Astrocyte of the cerebellum (primary cell): ENCODE data around the gene OXNAD1.

Source experiments
- DNase-seq: peaks from one replicate; pipeline ENCODE4 v3.0.0-alpha.2; 2011; ENCODE audit warnings: low read depth
- H3K4me3 ChIP-seq: 2 replicates; pipeline ENCODE4 v1.5.1; 2011; ENCODE audit warnings: mild to moderate bottlenecking, low read depth, low read length, moderate library complexity
- in situ Hi-C: cut with HindIII; loops from 2 replicates; pipeline ENCODE4 v1.10.0; 2017; ENCODE audit warnings: low sequenced_read_pairs
- TF ChIP-seq, protein P1 (sequence below): IDR thresholded peaks from 2 replicates; pipeline ENCODE4 v1.5.1; 2012; ENCODE audit warnings: low read length, low read depth, moderate library complexity, mild to moderate bottlenecking; ENCODE audit errors: missing control alignments

Gene OXNAD1

DNA sequence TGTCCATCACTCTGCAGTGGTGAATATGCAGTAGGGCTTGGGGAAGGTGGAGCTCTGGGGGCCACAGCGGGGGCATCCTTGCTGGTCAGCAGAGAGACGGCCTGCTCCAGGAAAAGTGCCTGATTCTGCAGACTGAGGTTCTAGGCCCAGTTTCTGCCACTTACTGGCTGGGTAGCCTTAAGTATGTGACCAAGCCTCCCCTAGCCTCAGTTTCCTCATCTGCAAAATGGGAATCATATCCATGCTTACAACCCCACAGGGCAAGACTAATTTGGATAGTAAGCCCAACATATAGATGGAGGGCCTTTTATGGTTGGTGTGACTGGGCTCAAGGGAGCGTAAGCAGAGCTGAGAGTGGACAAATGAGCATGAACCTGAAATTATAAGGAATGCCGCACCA is 60.8 kb downstream of the OXNAD1 start:
- in situ Hi-C loops = loop anchor here (5.0 kb wide), 1 partner anchor 116 kb away; no protein-coding TSS in a partner anchor
- TF ChIP-seq, protein P1, sequence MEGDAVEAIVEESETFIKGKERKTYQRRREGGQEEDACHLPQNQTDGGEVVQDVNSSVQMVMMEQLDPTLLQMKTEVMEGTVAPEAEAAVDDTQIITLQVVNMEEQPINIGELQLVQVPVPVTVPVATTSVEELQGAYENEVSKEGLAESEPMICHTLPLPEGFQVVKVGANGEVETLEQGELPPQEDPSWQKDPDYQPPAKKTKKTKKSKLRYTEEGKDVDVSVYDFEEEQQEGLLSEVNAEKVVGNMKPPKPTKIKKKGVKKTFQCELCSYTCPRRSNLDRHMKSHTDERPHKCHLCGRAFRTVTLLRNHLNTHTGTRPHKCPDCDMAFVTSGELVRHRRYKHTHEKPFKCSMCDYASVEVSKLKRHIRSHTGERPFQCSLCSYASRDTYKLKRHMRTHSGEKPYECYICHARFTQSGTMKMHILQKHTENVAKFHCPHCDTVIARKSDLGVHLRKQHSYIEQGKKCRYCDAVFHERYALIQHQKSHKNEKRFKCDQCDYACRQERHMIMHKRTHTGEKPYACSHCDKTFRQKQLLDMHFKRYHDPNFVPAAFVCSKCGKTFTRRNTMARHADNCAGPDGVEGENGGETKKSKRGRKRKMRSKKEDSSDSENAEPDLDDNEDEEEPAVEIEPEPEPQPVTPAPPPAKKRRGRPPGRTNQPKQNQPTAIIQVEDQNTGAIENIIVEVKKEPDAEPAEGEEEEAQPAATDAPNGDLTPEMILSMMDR = no peak
- H3K4me3 ChIP-seq = no peak overlapping the region
- no peak for DNase-seq

DNA sequence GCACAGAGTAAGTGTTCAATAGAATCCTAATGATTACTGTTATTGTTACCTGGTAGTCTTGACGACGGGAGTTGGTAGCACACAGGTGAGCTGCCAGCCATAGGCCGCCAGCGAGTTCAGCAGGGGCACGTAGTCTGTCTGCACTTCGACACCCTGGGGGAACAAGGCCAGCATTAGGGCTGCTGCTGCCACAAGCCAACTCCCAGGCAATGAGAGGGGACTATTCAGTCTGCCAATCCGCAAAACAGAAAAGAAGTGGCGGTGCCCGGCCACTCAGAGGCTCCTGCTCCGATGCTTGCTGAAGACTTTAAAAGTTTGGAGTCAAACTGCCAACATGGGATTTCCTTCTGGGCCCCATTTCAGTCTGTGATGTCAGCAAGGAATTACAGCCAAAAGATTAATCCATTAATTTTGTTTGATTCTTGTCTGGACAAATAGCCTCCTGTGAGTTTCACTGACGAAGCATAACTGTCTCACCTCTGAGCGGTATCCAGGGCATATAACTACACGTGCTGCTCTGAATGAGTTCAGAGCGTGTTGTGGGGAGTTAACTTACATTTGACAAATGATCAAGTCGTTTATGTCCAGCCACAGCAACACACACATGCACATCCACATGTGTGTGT is 61.8 kb downstream of the OXNAD1 start:
- TF ChIP-seq, protein P1 = no peak
- no peak for DNase-seq
- in situ Hi-C loops = loop anchor here (5.0 kb wide), 1 partner anchor 115 kb away; no protein-coding TSS in a partner anchor
- no peak overlapping the region for H3K4me3 ChIP-seq

DNA sequence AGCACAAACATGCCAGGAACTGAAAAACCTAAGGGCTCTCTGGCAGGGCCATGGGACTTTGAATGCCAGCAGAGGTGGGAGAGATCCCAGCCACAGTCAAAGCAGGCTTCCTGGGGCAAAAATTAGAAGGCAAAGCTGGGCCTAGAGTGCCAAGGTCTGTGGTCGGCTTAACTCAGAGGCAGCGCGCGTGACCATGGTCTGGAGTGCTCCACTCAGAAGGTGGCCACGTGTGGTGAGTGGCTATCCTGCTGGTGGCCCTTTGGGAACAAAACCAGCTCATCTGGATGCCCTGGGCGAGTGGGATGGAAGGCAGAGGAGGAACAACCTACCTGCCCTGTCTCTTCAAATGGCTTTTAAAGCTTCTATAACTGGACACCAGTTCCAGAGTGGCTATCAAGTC is 63.1 kb downstream of the OXNAD1 start:
- H3K4me3 ChIP-seq = no peak overlapping the region
- TF ChIP-seq, protein P1 = no peak
- no peak for DNase-seq
- in situ Hi-C loops = loop anchor here (5.0 kb wide), 1 partner anchor 114 kb away; no protein-coding TSS in a partner anchor

DNA sequence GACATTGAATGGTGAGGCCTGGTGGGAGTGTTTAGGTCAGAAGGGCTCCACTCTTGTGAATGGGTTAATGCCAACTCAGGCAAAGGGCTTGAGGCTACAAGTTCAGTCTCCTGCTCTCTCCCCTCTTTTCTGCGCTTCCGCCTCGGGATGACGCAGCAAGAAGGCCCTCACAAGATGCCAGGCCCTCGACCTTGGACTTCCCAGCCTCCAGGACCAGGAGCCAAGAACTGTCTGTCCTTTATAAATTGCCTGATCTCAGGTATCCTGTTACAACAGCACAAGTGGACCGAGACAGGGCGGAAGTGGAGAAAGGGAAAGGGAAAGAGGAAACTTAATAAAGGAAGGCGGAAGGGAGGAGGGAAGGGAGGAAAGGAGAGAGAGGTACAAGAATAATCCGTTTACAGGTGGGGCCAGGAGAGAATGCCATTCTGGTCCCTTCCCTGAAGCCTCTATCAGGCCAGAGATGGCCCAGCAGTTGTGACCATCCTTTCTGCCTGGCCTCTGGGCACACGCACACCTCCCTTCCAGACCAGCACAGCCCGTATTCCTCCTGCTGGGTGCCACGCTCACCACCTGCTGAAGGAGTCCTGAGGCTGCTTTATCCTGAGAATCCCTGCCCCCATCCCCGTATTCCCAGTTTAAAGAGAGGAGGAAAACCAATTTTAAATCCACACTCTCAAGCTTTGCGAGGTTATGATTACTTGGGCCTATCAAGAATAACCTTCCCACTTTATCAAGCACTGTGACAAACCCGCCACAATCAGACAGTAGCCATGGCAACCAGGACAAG is 64.2 kb downstream of the OXNAD1 start:
- in situ Hi-C loops = loop anchor here (5.0 kb wide), 1 partner anchor 113 kb away; no protein-coding TSS in a partner anchor
- TF ChIP-seq, protein P1 = no peak
- no peak for DNase-seq
- no peak overlapping the region for H3K4me3 ChIP-seq

DNA sequence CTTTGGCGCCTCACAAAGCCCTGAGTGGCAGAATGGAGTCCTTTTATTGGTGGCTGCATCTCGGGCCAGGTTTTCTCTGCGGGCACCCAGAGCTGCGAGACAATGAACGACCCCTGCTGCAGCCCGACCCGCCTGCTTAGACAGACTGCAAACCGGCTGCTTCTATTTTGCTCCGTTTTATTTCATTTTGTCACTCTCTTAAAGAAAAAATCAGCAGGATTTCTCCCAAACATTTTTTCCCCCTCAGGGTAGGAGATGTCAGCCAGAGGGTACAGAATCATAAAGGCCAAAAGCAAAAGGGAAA is 64.8 kb downstream of the OXNAD1 start:
- DNase-seq = no peak

DNA sequence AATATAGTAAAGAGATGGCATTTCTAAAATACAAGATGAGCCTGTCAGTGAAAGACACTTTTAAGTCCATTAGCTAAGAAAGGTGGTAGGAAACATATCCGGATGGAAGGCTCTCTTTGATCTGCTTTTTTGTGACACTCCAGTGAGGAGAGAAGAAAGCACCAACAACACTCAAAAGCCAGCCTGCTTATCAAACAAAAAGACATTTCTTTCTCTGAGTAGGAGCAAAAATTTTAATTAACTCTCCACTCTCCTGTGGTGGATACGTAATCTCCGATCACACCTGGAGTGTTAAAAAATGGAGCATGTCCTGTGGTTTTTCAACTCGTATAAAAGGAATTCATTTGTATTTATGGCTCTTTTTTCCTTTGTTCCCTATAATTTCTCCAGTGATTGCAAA is 65.3 kb downstream of the OXNAD1 start:
- DNase-seq = no peak
- TF ChIP-seq, protein P1 = no peak
- in situ Hi-C loops = no loop called here
- H3K4me3 ChIP-seq = no peak overlapping the region

More for the DNA sequence above, 64.8 kb downstream of the OXNAD1 start:
- in situ Hi-C loops = loop anchor here (5.0 kb wide), 1 partner anchor 113 kb away; no protein-coding TSS in a partner anchor
- TF ChIP-seq, protein P1 = no peak
- no peak overlapping the region for H3K4me3 ChIP-seq
